K562 (cell line): Measurements from ENCODE around the gene NME7.

ENCODE experiments used
- NFIC ChIP-seq: fragments of 450-650 bp; IDR thresholded peaks from 2 replicates; pipeline ENCODE4 v1.6.1; 2017; ENCODE audit warnings: mild to moderate bottlenecking, inconsistent platforms
- POLR2A ChIP-seq: fragments of 450-650 bp; conservative IDR thresholded peaks from 2 replicates; pipeline ENCODE4 v1.6.1; 2016
- SRSF3 ChIP-seq: fragments of 200-400 bp; formaldehyde crosslinking; IDR thresholded peaks from 2 replicates; pipeline ENCODE4 v1.6.1; 2016; ENCODE audit warnings: mild to moderate bottlenecking, low read length, moderate library complexity; ENCODE audit not compliant: insufficient read depth
- TF ChIP-seq, protein P1 (sequence below): fragments of 450-650 bp; IDR thresholded peaks from 2 replicates; pipeline ENCODE4 v1.7.1; 2018; ENCODE audit warnings: mild to moderate bottlenecking, low read depth; ENCODE audit not compliant: partially characterized antibody

- no peak for TF ChIP-seq SRSF3
- TF ChIP-seq NFIC = no peak
- TF ChIP-seq POLR2A = no peak
- TF ChIP-seq, protein P1, sequence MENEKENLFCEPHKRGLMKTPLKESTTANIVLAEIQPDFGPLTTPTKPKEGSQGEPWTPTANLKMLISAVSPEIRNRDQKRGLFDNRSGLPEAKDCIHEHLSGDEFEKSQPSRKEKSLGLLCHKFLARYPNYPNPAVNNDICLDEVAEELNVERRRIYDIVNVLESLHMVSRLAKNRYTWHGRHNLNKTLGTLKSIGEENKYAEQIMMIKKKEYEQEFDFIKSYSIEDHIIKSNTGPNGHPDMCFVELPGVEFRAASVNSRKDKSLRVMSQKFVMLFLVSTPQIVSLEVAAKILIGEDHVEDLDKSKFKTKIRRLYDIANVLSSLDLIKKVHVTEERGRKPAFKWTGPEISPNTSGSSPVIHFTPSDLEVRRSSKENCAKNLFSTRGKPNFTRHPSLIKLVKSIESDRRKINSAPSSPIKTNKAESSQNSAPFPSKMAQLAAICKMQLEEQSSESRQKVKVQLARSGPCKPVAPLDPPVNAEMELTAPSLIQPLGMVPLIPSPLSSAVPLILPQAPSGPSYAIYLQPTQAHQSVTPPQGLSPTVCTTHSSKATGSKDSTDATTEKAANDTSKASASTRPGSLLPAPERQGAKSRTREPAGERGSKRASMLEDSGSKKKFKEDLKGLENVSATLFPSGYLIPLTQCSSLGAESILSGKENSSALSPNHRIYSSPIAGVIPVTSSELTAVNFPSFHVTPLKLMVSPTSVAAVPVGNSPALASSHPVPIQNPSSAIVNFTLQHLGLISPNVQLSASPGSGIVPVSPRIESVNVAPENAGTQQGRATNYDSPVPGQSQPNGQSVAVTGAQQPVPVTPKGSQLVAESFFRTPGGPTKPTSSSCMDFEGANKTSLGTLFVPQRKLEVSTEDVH = no peak
These were observed 107.0 kb downstream of the NME7 start for GRCh38 chr1:169260478-169261151.
